GM10847 (cell line): ENCODE data around the gene SMC1A.

ENCODE experiments used
- POLR2A ChIP-seq: IDR thresholded peaks from 2 replicates; pipeline ENCODE4 v1.6.1; 2011; ENCODE audit not compliant: insufficient read length; ENCODE audit errors: extremely low read depth

SMC1A gene

GRCh38 chrX:53376888-53377287 is 45.6 kb downstream of the SMC1A start:
- no peak for TF ChIP-seq POLR2A

- no peak for TF ChIP-seq POLR2A
These were observed 47.5 kb downstream of the SMC1A start for GRCh38 chrX:53374923-53375322.

GRCh38 chrX:53374222-53374820 is 48.1 kb downstream of the SMC1A start:
- no peak for TF ChIP-seq POLR2A

- TF ChIP-seq POLR2A, result no peak
These were observed 49.1 kb downstream of the SMC1A start for GRCh38 chrX:53373307-53373706.

GRCh38 chrX:53362449-53362848 is 60.0 kb downstream of the SMC1A start:
- TF ChIP-seq POLR2A, result no peak

GRCh38 chrX:53357799-53358530 is 64.5 kb downstream of the SMC1A start:
- no peak for TF ChIP-seq POLR2A

- no peak for TF ChIP-seq POLR2A
These were observed 66.3 kb downstream of the SMC1A start for GRCh38 chrX:53356186-53356585.

GRCh38 chrX:53354669-53355068 is 67.8 kb downstream of the SMC1A start:
- no peak for TF ChIP-seq POLR2A

- TF ChIP-seq POLR2A, result no peak
These were observed 74.5 kb downstream of the SMC1A start for GRCh38 chrX:53347948-53348347.

GRCh38 chrX:53340852-53341645 is 81.4 kb downstream of the SMC1A start:
- no peak for TF ChIP-seq POLR2A

- TF ChIP-seq POLR2A, result no peak
These were observed 85.4 kb downstream of the SMC1A start for GRCh38 chrX:53337101-53337500.

GRCh38 chrX:53333853-53334252 is 88.6 kb downstream of the SMC1A start:
- TF ChIP-seq POLR2A, result no peak

- no peak for TF ChIP-seq POLR2A
These were observed 90.2 kb downstream of the SMC1A start for GRCh38 chrX:53332204-53332603.

- TF ChIP-seq POLR2A, result no peak
These were observed 92.1 kb downstream of the SMC1A start for GRCh38 chrX:53330331-53330730.

- TF ChIP-seq POLR2A, result no peak
These were observed 97.7 kb downstream of the SMC1A start for GRCh38 chrX:53324803-53325202.
